Astrocyte (in vitro differentiated cells and primary cell): Measurements from ENCODE around the gene ATP1A1. TPM values are rescaled to one million over a fixed set of nuclear protein-coding genes. Genes with fewer than 3 reads are reported as not detected.

Experiments used
- DNase-seq: peaks from one replicate; pipeline ENCODE4 v3.0.0-alpha.2; 2010; ENCODE audit warnings: low read depth
- FAIRE-seq: peaks from 2 replicates; lab custom pipeline; 2011; peaks lifted over from hg19 to GRCh38; lab: Jason Lieb, UNC
- H2AFZ ChIP-seq: 2 replicates; pipeline ENCODE4 v1.6.0; 2012; ENCODE audit warnings: low read depth, low read length, inconsistent platforms
- H3K27ac ChIP-seq: 2 replicates; pipeline ENCODE4 v1.5.1; 2011; ENCODE audit warnings: low read depth, low read length, inconsistent platforms
- H3K27me3 ChIP-seq: 2 replicates; pipeline ENCODE4 v1.6.0; 2011; ENCODE audit warnings: low read length, inconsistent platforms; ENCODE audit not compliant: insufficient read depth
- H3K36me3 ChIP-seq: 2 replicates; pipeline ENCODE4 v1.5.1; 2011; ENCODE audit warnings: low read length, inconsistent platforms; ENCODE audit not compliant: insufficient read depth
- H3K4me1 ChIP-seq: 2 replicates; pipeline ENCODE4 v1.5.1; 2011; ENCODE audit warnings: low read length, inconsistent platforms; ENCODE audit not compliant: insufficient read depth
- H3K4me2 ChIP-seq: 2 replicates; pipeline ENCODE4 v1.6.0; 2012; ENCODE audit warnings: low read length, inconsistent platforms
- H3K4me3 ChIP-seq: 2 replicates; pipeline ENCODE4 v1.5.1; 2011; ENCODE audit warnings: low read depth, mild to moderate bottlenecking, low read length, inconsistent platforms; ENCODE audit not compliant: insufficient read depth
- H3K79me2 ChIP-seq: 2 replicates; pipeline ENCODE4 v1.6.0; 2012; ENCODE audit warnings: mild to moderate bottlenecking, low read length, inconsistent platforms; ENCODE audit not compliant: insufficient read depth
- H3K9ac ChIP-seq: 2 replicates; pipeline ENCODE4 v1.6.0; 2012; ENCODE audit warnings: mild to moderate bottlenecking, low read length, inconsistent platforms
- H3K9me3 ChIP-seq: 2 replicates; pipeline ENCODE4 v1.5.1; 2012; ENCODE audit warnings: low read depth, mild to moderate bottlenecking, low read length, inconsistent platforms; ENCODE audit not compliant: insufficient read depth
- H4K20me1 ChIP-seq: 2 replicates; pipeline ENCODE4 v1.6.0; 2012; ENCODE audit warnings: low read length, inconsistent platforms; ENCODE audit not compliant: insufficient read depth
- H3K27ac Mint-ChIP-seq: one replicate; pipeline ENCODE4 v1.8.0; 2021; ENCODE audit warnings: mild to moderate bottlenecking, mixed read lengths; ENCODE audit not compliant: unreplicated experiment
- H3K27me3 Mint-ChIP-seq: one replicate; pipeline ENCODE4 v1.8.0; 2021; ENCODE audit warnings: low read depth, mixed read lengths; ENCODE audit not compliant: unreplicated experiment
- H3K36me3 Mint-ChIP-seq: one replicate; pipeline ENCODE4 v1.8.0; 2021; ENCODE audit warnings: low read depth, mixed read lengths; ENCODE audit not compliant: unreplicated experiment
- H3K4me1 Mint-ChIP-seq: one replicate; pipeline ENCODE4 v1.8.0; 2021; ENCODE audit warnings: low read depth, mixed read lengths; ENCODE audit not compliant: unreplicated experiment
- H3K4me3 Mint-ChIP-seq: one replicate; pipeline ENCODE4 v1.8.0; 2021; ENCODE audit warnings: mild to moderate bottlenecking, moderate library complexity, mixed read lengths; ENCODE audit not compliant: unreplicated experiment
- H3K9me3 Mint-ChIP-seq: one replicate; pipeline ENCODE4 v1.8.0; 2021; ENCODE audit warnings: mild to moderate bottlenecking, mixed read lengths; ENCODE audit not compliant: unreplicated experiment
- CTCF ChIP-seq: IDR thresholded peaks from 2 replicates; pipeline ENCODE4 v1.5.1; 2011; ENCODE audit warnings: low read depth, mild to moderate bottlenecking, inconsistent platforms, low read length, moderate library complexity; ENCODE audit not compliant: insufficient read depth
- EZH2 ChIP-seq: IDR thresholded peaks from 2 replicates; pipeline ENCODE4 v1.6.1; 2012; ENCODE audit warnings: mild to moderate bottlenecking, low read length, inconsistent platforms; ENCODE audit not compliant: insufficient read depth
- total RNA-seq: library from RNA; stranded (reverse); gene quantifications from 2 replicates; pipeline ENCODE4 v1.2.1, GENCODE V29; 2021

The ATP1A1 gene
- total RNA-seq, 1 donor from 2014 or later: 317 TPM

DNA sequence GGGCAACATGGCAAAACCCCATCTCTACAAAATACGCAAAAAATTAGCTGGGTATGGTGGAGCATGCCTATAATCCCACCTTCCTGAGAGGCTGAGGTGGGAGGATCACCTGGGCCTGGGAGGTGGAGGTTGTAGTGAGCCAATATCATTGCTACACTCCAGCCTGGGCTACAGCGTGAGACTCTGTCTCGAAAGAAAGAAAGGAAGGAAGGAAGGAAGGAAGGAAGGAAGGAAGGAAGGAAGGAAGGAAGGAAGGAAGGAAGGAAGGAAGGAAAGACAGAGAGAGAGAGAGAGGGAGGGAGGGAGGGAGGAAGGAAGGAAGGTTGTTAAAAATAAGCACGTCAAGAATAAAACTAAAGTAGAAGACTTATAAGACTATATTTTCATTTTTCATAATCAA lies 17.0 kb upstream of the ATP1A1 start:
- no peak for DNase-seq
- Histone ChIP-seq H3K9me3 (no peaks in the 10 kb centered on the region), H3K79me2 (no peaks in the 10 kb centered on the region), H3K36me3 (no peaks in the 10 kb centered on the region), H3K4me2 (no peak overlapping the region), H3K9ac (no peak overlapping the region), H3K4me1 (peaks cover 12% of the 10 kb centered on the region), H2AFZ (no peak overlapping the region), H3K4me3 (no peak overlapping the region), H4K20me1 (no peaks in the 10 kb centered on the region), H3K27ac (no peak overlapping the region), H3K27me3 (no peaks in the 10 kb centered on the region)
- TF ChIP-seq CTCF (no peak), EZH2 (no peak)
- H3K4me3 Mint-ChIP-seq: no peak overlapping the region
- H3K27me3 Mint-ChIP-seq: no peaks in the 10 kb centered on the region
- H3K27ac Mint-ChIP-seq: no peak overlapping the region
- no peak for FAIRE-seq
- peaks cover 27% of the 10 kb centered on the region for H3K4me1 Mint-ChIP-seq
- no peaks in the 10 kb centered on the region for H3K9me3 Mint-ChIP-seq
- no peaks in the 10 kb centered on the region for H3K36me3 Mint-ChIP-seq

GRCh38 chr1:116356673-116357072 lies 16.4 kb upstream of the ATP1A1 start:
- H2AFZ ChIP-seq: no peak overlapping the region
- Mint-ChIP-seq H3K4me3 (no peak overlapping the region), H3K27me3 (no peaks in the 10 kb centered on the region), H3K9me3 (no peaks in the 10 kb centered on the region), H3K36me3 (no peaks in the 10 kb centered on the region), H3K4me1 (peaks cover 27% of the 10 kb centered on the region), H3K27ac (peak overlapping the region; percentile 35)
- FAIRE-seq (no peak), DNase-seq (no peak)
- no peaks in the 10 kb centered on the region for H3K9me3 ChIP-seq
- H3K4me2 ChIP-seq: peak overlapping the region; percentile 37
- H3K27ac ChIP-seq: no peak overlapping the region
- TF ChIP-seq EZH2 (no peak), CTCF (no peak)
- no peaks in the 10 kb centered on the region for H3K27me3 ChIP-seq
- H3K4me3 ChIP-seq: no peak overlapping the region
- H3K9ac ChIP-seq: no peak overlapping the region
- no peaks in the 10 kb centered on the region for H3K79me2 ChIP-seq
- H4K20me1 ChIP-seq: no peaks in the 10 kb centered on the region
- H3K36me3 ChIP-seq: no peaks in the 10 kb centered on the region
- peaks cover 12% of the 10 kb centered on the region for H3K4me1 ChIP-seq

- peaks cover 27% of the 10 kb centered on the region for H3K4me1 Mint-ChIP-seq
- Histone ChIP-seq H2AFZ (no peak overlapping the region), H3K4me2 (no peak overlapping the region), H3K27me3 (no peaks in the 10 kb centered on the region), H3K79me2 (no peaks in the 10 kb centered on the region), H3K36me3 (no peaks in the 10 kb centered on the region), H3K4me1 (peaks cover 12% of the 10 kb centered on the region), H3K9me3 (no peaks in the 10 kb centered on the region), H3K4me3 (no peak overlapping the region), H3K27ac (no peak overlapping the region), H4K20me1 (no peaks in the 10 kb centered on the region), H3K9ac (no peak overlapping the region)
- H3K27me3 Mint-ChIP-seq: no peaks in the 10 kb centered on the region
- no peak overlapping the region for H3K27ac Mint-ChIP-seq
- no peaks in the 10 kb centered on the region for H3K36me3 Mint-ChIP-seq
- TF ChIP-seq EZH2 (no peak), CTCF (no peak)
- H3K4me3 Mint-ChIP-seq: no peak overlapping the region
- no peak for DNase-seq
- H3K9me3 Mint-ChIP-seq: no peaks in the 10 kb centered on the region
- no peak for FAIRE-seq
These were observed 15.6 kb upstream of the ATP1A1 start for GRCh38 chr1:116357487-116357886.
